ENCODE measurements around the gene ZFP62. TPM values are rescaled to one million over a fixed set of nuclear protein-coding genes. Genes with fewer than 3 reads are reported as not detected.

ZFP62 gene
- polyA plus RNA-seq, 1 experiment = 18.0 TPM

GRCh38 chr5:180848878-180849277 lies 12.2 kb downstream of the ZFP62 start:
- Histone ChIP-seq H3K27ac (ENCODE audit: low read depth, low read length) (no peak overlapping the region), H3K9me3 (ENCODE audit: control insufficient read depth, insufficient read depth, low read length) (peaks cover 41% of the 10 kb centered on the region), H3K4me3 (ENCODE audit: low read depth, low read length) (no peak overlapping the region), H3K27me3 (ENCODE audit: control insufficient read depth, insufficient read depth, low read length) (no peaks in the 10 kb centered on the region)
- no peak for DNase-seq (ENCODE audit: low read depth, low spot score)
- no peak for TF ChIP-seq CTCF (IDR thresholded peaks at IDR 0.05; ENCODE audit: low read depth, low read length)
- ChIA-PET CTCF (interaction anchor here (1.0 kb wide), 1 partner anchor 20 kb away, joined by 3 read pairs; no protein-coding TSS in a partner anchor), POLR2A (no interaction called here)

GRCh38 chr5:180848265-180848664 lies 12.8 kb downstream of the ZFP62 start:
- no peaks in the 10 kb centered on the region for H3K27me3 ChIP-seq (ENCODE audit: control insufficient read depth, insufficient read depth, low read length)
- DNase-seq (ENCODE audit: low read depth, low spot score) = no peak
- ChIA-PET POLR2A (no interaction called here), CTCF (interaction anchor here (1.2 kb wide), 1 partner anchor 18 kb away, joined by 3 read pairs; no protein-coding TSS in a partner anchor)
- peaks cover 41% of the 10 kb centered on the region for H3K9me3 ChIP-seq (ENCODE audit: control insufficient read depth, insufficient read depth, low read length)
- H3K27ac ChIP-seq (ENCODE audit: low read depth, low read length) = no peak overlapping the region
- TF ChIP-seq CTCF (IDR thresholded peaks at IDR 0.05; ENCODE audit: low read depth, low read length) = no peak
- H3K4me3 ChIP-seq (ENCODE audit: low read depth, low read length) = no peak overlapping the region

DNA sequence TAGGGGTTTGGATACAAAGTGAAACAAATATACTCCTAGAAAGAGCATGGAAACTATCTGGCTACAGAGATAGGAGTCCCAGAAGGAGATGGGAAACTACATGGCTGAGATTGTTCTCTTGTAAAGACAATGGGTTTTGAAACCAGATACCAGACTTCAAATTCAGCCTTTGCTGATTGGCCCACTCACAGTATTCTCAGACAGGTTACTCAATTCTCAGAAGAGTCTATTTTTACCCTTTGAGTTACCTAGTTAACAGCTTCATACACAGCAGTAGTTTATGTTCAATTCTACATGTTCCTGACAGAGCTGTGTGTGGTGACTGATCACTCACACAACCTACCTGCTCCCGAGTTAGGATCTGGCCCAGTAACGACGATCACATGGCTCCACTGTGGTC lies 14.1 kb downstream of the ZFP62 start:
- CTCF ChIA-PET = no interaction called here
- no peaks in the 10 kb centered on the region for H3K27me3 ChIP-seq (ENCODE audit: control insufficient read depth, insufficient read depth, low read length)
- POLR2A ChIA-PET = interaction anchor here (0.8 kb wide), 1 partner anchor 10 kb away, joined by 3 read pairs; no protein-coding TSS in a partner anchor
- no peak overlapping the region for H3K27ac ChIP-seq (ENCODE audit: low read depth, low read length)
- H3K9me3 ChIP-seq (ENCODE audit: control insufficient read depth, insufficient read depth, low read length) = peaks cover 37% of the 10 kb centered on the region
- H3K4me3 ChIP-seq (ENCODE audit: low read depth, low read length) = no peak overlapping the region
- no peak for TF ChIP-seq CTCF (IDR thresholded peaks at IDR 0.05; ENCODE audit: low read depth, low read length)
- DNase-seq (ENCODE audit: low read depth, low spot score) = no peak

DNA sequence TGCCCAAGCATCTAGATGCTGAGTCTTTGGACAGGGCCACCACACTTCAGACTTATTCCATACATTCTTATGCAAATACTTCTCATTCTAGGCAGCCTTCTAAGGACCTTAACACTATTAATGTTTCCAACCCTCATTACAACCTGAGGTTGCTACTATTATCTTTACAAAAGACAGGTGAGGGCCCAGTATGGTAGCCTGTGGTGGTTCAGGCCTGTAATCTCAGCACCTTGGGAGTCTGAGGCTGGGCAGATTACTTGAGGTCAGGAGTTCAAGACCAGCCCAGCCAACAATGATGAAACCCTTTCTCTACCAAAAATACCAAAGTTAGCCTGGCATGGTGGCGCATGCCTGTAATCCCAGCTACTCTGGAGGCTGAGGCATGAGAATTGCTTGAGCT lies 16.2 kb downstream of the ZFP62 start:
- no peak for DNase-seq (ENCODE audit: low read depth, low spot score)
- peaks cover 23% of the 10 kb centered on the region; the same call in 1 of the 2 replicates for H3K9me3 ChIP-seq (ENCODE audit: control insufficient read depth, insufficient read depth, low read length)
- CTCF ChIA-PET = no interaction called here
- H3K27ac ChIP-seq (ENCODE audit: low read depth, low read length) = peak overlapping the region; percentile 1
- no peak for TF ChIP-seq CTCF (IDR thresholded peaks at IDR 0.05; ENCODE audit: low read depth, low read length)
- H3K27me3 ChIP-seq (ENCODE audit: control insufficient read depth, insufficient read depth, low read length) = no peaks in the 10 kb centered on the region
- H3K4me3 ChIP-seq (ENCODE audit: low read depth, low read length) = no peak overlapping the region
- POLR2A ChIA-PET = no interaction called here

- peaks cover 20% of the 10 kb centered on the region; the same call in 1 of the 2 replicates for H3K9me3 ChIP-seq (ENCODE audit: control insufficient read depth, insufficient read depth, low read length)
- no peaks in the 10 kb centered on the region for H3K27me3 ChIP-seq (ENCODE audit: control insufficient read depth, insufficient read depth, low read length)
- ChIA-PET POLR2A (no interaction called here), CTCF (no interaction called here)
- H3K27ac ChIP-seq (ENCODE audit: low read depth, low read length) = peak overlapping the region; percentile 1
- DNase-seq (ENCODE audit: low read depth, low spot score) = no peak
- H3K4me3 ChIP-seq (ENCODE audit: low read depth, low read length) = no peak overlapping the region
- no peak for TF ChIP-seq CTCF (IDR thresholded peaks at IDR 0.05; ENCODE audit: low read depth, low read length)
Measured at GRCh38 chr5:180844432-180844831, 16.6 kb downstream of the ZFP62 start.
